Activated B cell treated with CpG ODN at 0.5 μM for 24 hours (primary cell): ENCODE results near the gene MADD. TPM values are rescaled to one million over a fixed set of nuclear protein-coding genes. Genes with fewer than 3 reads are reported as not detected.

ENCODE experiments used
- ATAC-seq: fragments of 200-7000 bp; cut with Tn5 transposase; one replicate; pipeline ENCODE4 v1.10.0; 2021; ENCODE audit warnings: low read depth, mild to moderate bottlenecking, moderate library complexity
- CTCF ChIA-PET: fragments of 350-600 bp; sonication (Branson Sonifier 250); formaldehyde crosslinking; loops from one replicate; lab custom pipeline; 2021; ENCODE audit warnings: antibody characterized with exemption; lab: Charles Lee
- POLR2A ChIA-PET: fragments of 350-600 bp; sonication (Branson Sonifier 250); formaldehyde crosslinking; loops from one replicate; lab custom pipeline; 2021; ENCODE audit warnings: antibody characterized with exemption; lab: Charles Lee
- DNase-seq: peaks from one replicate; pipeline ENCODE4 v3.0.0; 2022
- H3K27ac Mint-ChIP-seq: one replicate; pipeline ENCODE4 v1.8.0; 2020; ENCODE audit warnings: mixed read lengths
- H3K27me3 Mint-ChIP-seq: one replicate; pipeline ENCODE4 v1.8.0; 2021; ENCODE audit warnings: mixed read lengths
- H3K36me3 Mint-ChIP-seq: one replicate; pipeline ENCODE4 v1.8.0; 2021; ENCODE audit warnings: low read depth, mixed read lengths
- H3K4me1 Mint-ChIP-seq: one replicate; pipeline ENCODE4 v1.8.0; 2021; ENCODE audit warnings: mixed read lengths
- H3K4me3 Mint-ChIP-seq: one replicate; pipeline ENCODE4 v1.8.0; 2020; ENCODE audit warnings: mild to moderate bottlenecking, mixed read lengths
- H3K9me3 Mint-ChIP-seq: one replicate; pipeline ENCODE4 v1.8.0; 2020; ENCODE audit warnings: mixed read lengths
- CTCF ChIP-seq: fragments of 200-600 bp; IDR thresholded peaks from one replicate; pipeline ENCODE4 v1.8.0; 2022; ENCODE audit warnings: antibody characterized with exemption, mild to moderate bottlenecking
- intact Hi-C: fragments of 100-400 bp; cut with micrococcal nuclease; formaldehyde crosslinking; loops from one replicate; pipeline ENCODE4 v1.15.1; 2024
- total RNA-seq: library from RNA; stranded (reverse); gene quantifications from 2 replicates; pipeline ENCODE4 v1.2.3, GENCODE V29; 2022

MADD gene
- total RNA-seq, 1 donor from 2014 or later: 86.9 TPM

GRCh38 chr11:47348131-47348802 is 78.3 kb downstream of the MADD start:
- TF ChIP-seq CTCF: no peak
- H3K27me3 Mint-ChIP-seq: no peaks in the 10 kb centered on the region
- H3K4me1 Mint-ChIP-seq: no peaks in the 10 kb centered on the region
- CTCF ChIA-PET: no interaction called here
- no peaks in the 10 kb centered on the region for H3K9me3 Mint-ChIP-seq
- no peak overlapping the region for H3K27ac Mint-ChIP-seq
- no peak for ATAC-seq
- no peak for DNase-seq
- H3K4me3 Mint-ChIP-seq: no peak overlapping the region
- POLR2A ChIA-PET: no interaction called here
- intact Hi-C loops: loop anchor here (2.0 kb wide), 1 partner anchor 19 kb away; no protein-coding TSS in a partner anchor
- no peaks in the 10 kb centered on the region for H3K36me3 Mint-ChIP-seq

- no peak for TF ChIP-seq CTCF
- intact Hi-C loops: loop anchor here (2.0 kb wide), 1 partner anchor 20 kb away; no protein-coding TSS in a partner anchor
- ATAC-seq (no peak), DNase-seq (no peak)
- Mint-ChIP-seq H3K27me3 (no peaks in the 10 kb centered on the region), H3K9me3 (no peaks in the 10 kb centered on the region), H3K36me3 (no peaks in the 10 kb centered on the region), H3K4me3 (no peak overlapping the region), H3K27ac (no peak overlapping the region), H3K4me1 (no peaks in the 10 kb centered on the region)
- POLR2A ChIA-PET: no interaction called here
- CTCF ChIA-PET: no interaction called here
Measured at GRCh38 chr11:47348859-47349258, 78.9 kb downstream of the MADD start.

GRCh38 chr11:47349521-47350095 is 79.7 kb downstream of the MADD start:
- no peak overlapping the region for H3K4me3 Mint-ChIP-seq
- TF ChIP-seq CTCF: no peak
- POLR2A ChIA-PET: no interaction called here
- intact Hi-C loops: loop anchor here (2.0 kb wide), 1 partner anchor 21 kb away; no protein-coding TSS in a partner anchor
- no peaks in the 10 kb centered on the region for H3K9me3 Mint-ChIP-seq
- H3K27ac Mint-ChIP-seq: no peak overlapping the region
- CTCF ChIA-PET: no interaction called here
- no peak for DNase-seq
- ATAC-seq: no peak
- no peaks in the 10 kb centered on the region for H3K27me3 Mint-ChIP-seq
- H3K36me3 Mint-ChIP-seq: peaks cover 7% of the 10 kb centered on the region
- no peaks in the 10 kb centered on the region for H3K4me1 Mint-ChIP-seq

- Mint-ChIP-seq H3K27ac (no peak overlapping the region), H3K27me3 (no peaks in the 10 kb centered on the region), H3K36me3 (peaks cover 11% of the 10 kb centered on the region), H3K4me1 (no peaks in the 10 kb centered on the region), H3K9me3 (no peaks in the 10 kb centered on the region), H3K4me3 (no peak overlapping the region)
- intact Hi-C loops: no loop called here
- no peak for DNase-seq
- no peak for ATAC-seq
- ChIA-PET CTCF (interaction anchor here (0.8 kb wide), 1 partner anchor 24 kb away, joined by 3 read pairs; no protein-coding TSS in a partner anchor), POLR2A (interaction anchor here (1.1 kb wide), 1 partner anchor 28 kb away, joined by 3 read pairs; the partner anchor contains the start of gene SPI1)
- TF ChIP-seq CTCF: no peak
Measured at GRCh38 chr11:47350315-47350714, 80.4 kb downstream of the MADD start.
